Amniotic epithelial cell (primary cell): ENCODE results near the gene QSOX2.
A peak's percentile ranks its signal among the peaks of the same experiment; 100 is the strongest.
"Not testable (repeated sequence)": the region's sequence is repeated elsewhere in the genome, so short reads cannot be mapped to it uniquely, and the experiment has no call there.

Source experiments
- DNase-seq: peaks from one replicate; pipeline ENCODE4 v3.0.0-alpha.2; 2010; ENCODE audit warnings: low read depth

Gene QSOX2

DNA sequence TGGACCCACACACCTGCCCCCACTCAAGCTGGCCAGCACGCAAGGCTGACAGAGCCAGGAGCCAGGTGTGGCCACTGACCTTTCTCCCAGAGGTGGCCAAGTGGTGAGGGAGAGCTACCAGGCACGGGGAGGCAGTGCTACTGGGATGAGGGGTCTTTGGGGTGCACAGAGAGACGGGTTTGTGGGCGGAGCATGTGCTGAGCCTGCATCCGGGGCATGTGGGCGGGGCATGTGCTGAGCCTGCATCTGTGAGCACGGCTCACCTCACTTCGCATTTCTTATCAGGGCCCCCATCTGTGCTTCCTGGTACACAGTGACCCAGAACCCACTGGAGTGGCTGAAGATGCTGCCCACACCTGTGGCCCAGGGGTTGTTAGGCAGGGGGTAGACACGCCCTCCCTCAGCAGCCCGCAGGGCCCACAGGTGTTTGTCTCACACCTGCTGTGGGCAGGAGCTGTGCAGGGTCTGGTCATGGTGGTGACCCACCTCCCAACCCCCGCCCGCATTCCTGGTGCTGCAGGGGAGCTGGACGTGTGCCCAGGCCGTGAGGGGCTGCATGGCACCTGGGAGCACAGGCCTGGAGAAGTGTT lies 36.8 kb upstream of the QSOX2 start:
- DNase-seq: no peak

DNA sequence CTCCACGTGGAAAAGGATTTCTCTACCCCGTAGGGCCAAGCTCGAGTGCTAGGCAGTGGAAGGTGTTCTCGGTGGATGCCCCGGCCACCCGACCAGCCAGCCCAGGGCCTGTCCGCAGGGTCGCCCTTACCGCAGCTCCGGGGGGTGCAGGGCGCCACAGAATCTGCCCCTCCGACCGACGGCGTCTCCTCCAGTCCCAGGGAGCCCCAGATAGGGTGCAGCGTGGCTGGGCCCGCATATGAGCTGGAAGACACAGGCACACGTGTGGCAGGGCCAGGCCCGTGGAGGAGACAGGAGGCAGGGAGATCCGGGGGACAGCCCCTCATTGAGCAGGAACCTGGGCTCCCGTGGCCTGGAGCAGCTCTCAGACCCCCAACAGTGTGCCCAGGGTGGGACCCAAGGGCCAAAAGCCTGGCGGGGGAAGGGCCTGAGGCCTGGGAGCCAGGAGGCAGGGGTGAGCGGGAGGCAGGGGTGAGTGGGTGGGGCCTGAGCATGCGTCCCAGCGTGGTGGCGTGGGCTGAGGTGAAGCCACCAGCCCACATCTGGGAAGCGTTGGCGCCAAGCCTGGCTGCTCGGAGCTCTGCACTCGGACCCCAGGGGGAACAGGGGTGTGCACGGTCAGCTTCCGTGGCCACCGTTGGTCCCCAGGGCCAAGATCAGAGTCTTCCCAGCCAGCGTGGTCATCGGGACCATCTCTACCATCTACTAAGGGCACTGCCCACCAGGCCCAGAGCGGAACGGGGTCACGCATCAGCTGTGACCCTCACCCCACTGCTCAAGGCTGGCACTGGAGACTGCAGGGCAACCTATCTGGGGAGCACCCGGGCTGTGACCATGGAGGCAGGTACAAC lies 36.0 kb upstream of the QSOX2 start:
- no peak for DNase-seq

DNA sequence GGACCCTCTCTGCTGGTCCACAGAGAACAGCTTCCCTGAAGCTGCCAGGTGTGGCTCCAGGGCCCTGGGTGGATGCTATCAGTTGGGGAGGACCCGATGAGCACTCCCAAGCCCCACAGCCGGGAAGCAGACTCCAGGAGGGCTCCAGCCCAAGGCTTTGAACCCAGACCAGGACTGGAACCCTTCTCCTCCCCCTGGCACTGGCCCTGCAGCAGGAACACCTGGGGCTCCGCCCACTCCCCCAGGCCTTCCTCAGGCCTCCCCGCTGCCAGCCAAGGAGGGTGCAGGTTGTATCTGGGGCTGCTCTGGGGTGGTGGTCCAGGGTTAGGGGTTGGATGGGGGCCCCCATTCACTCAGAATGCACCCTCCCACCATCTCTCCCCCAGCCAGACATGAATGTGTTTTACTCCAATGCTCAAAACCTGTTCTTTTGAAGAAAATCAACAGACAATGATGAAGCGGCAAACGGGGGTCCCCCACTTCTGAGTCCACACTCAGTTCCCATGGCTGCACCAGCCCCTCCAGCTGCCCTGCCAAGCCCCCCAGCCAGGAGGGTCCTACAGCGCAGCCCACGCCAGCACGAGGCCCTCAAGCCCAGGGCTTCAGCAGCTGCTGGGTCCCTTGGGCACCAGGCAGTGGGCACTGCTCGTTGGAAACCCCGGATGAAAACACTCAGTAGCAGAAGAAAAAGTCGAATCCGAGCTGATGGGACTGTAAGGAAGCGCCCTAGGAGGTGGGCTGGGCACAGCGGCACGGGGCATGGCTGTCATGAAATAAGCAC lies 35.1 kb upstream of the QSOX2 start:
- DNase-seq: no peak

DNA sequence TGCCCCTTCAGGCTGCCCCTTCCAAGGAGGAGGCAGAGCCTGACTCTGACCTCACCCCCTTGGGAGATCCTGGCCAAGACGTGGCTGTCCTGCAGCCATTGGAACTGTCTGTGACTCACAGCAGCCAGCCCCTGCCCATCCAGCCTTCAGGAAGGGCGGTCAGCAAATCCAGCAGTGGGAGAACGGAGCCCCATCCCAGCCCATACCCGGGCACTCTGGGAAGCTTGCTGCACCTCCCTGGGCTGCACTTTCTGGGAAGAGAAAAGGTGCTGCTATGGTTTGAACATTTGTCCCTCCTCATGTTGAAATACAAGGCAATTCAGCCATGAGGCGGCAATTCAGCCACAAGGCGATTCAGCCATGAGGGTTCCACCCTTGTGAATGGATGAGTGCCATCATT lies 33.9 kb upstream of the QSOX2 start:
- DNase-seq: no peak

- DNase-seq: no peak
Observed at GRCh38 chr9:136278894-136279293, 33.3 kb upstream of the QSOX2 start.

GRCh38 chr9:136278221-136278620 lies 32.6 kb upstream of the QSOX2 start:
- no peak for DNase-seq

DNA sequence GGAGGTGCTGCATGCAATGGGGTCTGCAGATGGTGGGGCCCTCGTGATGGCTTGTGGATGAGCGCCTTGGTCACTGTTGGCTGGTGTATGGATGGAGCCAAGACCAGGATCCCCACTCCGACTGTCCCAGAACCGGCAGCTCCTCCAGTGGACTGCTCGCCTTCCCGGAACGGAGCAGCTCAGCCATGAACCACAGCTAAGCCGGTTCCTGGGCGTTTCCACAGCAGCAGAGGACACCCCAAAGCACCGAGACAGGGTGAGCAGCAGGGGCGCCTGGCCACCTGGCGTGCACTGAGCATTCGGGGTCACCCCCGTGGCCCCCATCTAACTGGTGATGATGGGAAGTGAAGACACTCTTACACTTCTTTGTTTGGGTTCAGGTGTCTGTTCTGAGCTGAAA lies 32.1 kb upstream of the QSOX2 start:
- no peak for DNase-seq

- no peak for DNase-seq
Observed at GRCh38 chr9:136276716-136277115, 31.1 kb upstream of the QSOX2 start.

- no peak for DNase-seq
Observed at GRCh38 chr9:136275655-136276429, 30.2 kb upstream of the QSOX2 start.

GRCh38 chr9:136274786-136275654 lies 29.4 kb upstream of the QSOX2 start:
- DNase-seq: no peak

- no peak for DNase-seq
Observed at GRCh38 chr9:136273921-136274785, 28.5 kb upstream of the QSOX2 start.

- peak; percentile 6 for DNase-seq
Observed at GRCh38 chr9:136273244-136273865, 27.7 kb upstream of the QSOX2 start.

DNA sequence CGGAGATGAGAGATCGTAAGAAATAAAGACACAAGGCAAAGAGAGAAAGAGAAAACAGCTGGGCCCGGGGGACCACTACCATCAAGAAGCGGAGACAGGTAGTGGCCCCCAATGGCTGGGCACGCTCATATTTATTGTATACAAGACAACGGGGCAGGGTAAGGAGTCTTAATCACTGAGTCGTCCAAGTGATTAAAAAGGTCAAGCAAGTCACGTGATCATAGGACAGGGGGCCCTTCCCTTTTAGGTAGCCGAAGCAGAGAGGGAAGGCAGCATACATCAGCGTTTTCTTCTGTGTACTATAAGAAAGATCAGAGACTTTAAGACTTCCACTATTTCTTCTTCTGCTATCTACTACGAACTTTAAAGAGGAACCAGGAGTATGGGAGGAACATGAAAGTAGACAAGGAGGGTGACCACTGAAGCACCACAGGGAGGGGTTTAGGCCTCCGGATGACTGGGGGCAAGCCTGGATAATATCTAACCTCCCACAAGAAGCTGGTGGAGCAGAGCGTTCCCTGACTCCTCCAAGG lies 24.6 kb upstream of the QSOX2 start:
- DNase-seq: no peak

DNA sequence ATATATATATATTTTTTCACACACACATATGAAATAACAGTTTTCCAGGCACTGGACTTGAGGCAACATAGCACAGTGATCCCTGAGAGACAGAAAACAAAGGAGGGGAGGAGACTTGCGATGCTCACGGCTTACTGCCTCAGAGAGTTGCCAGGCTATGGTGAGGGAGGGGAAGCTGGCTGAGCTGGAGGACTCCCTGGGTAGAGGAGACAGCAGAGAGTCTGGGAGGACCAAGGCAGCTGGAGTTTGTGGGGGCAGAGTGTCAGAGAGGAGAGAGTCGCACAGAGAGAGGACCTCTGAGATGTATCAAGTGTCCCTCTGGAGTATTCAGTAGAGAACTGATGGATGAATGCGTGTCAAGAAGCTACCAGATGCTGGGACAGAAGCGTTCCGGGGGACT lies 23.1 kb upstream of the QSOX2 start:
- no peak for DNase-seq

- peak; percentile 12 for DNase-seq
Observed at GRCh38 chr9:136268318-136268717, 22.7 kb upstream of the QSOX2 start.

DNA sequence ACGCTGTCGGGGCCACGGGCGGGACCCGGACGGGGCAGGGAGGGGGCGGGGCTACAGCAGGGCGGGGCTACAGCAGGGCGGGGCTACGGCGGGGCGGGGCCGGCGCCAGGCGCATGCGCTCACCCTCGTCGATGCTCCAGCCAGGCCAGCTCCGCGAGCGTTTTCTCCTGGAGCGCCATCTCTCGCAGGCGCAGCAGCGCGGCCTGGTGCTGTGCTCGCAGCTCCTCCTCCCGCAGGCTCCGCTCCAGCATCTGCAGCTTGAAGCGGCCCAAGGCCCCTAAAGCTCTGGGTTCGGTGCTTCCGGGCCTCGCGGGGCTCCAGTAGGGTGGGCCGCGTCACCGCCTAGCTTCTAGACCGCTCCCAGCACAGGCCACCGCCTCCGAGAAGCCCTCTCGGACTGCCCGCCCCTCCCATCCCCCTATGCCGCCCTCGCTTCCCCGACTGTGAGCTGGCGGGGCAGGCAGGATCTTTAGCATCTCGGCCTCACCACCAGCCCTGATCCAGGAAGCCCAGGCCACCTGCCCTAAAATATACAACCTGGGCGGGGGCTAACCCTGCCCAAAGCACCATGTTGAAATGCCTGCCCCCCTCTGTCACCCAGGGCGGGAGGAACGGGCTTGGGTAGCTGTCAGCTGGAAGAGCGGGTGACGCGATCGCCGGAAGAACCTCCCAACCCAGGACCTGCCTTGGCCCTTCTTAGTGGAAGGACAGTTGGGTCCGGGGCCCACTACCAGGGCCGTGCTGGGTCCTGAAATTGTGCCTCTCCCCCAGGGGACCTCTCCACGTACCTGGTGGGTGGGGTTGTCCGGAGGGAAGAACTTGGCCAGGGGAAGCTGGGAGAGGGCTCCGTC lies 21.9 kb upstream of the QSOX2 start:
- peak; percentile 72 for DNase-seq

DNA sequence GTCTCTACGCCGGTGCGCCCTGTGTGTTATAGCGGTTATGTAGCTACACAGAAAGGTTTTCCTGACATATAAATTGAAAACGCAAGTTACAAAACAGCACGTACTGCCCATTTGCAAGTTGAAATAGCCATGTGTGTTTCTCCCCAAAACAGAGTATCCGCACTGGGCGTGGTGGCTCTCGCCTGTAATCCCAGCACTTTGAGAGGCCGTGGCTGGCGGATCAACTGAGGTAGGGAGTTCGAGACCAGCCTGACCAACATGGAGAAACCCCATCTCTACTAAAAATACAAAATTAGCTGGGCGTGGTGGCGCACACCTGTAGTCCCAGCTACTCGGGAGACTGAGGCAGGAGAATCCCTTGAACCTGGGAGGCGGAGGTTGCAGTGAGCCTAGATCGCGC lies 21.0 kb upstream of the QSOX2 start:
- DNase-seq: not testable (repeated sequence)

GRCh38 chr9:136265561-136266355 lies 20.1 kb upstream of the QSOX2 start:
- DNase-seq: no peak
